Astrocyte of the spinal cord (primary cell): ENCODE data around the gene PELI3.
"Not testable (repeated sequence)": the region's sequence is repeated elsewhere in the genome, so short reads cannot be mapped to it uniquely, and the experiment has no call there.

Experiments used
- DNase-seq: peaks from one replicate; pipeline ENCODE4 v3.0.0; 2011; ENCODE audit warnings: low read depth, low spot score
- H3K4me3 ChIP-seq: 2 replicates; pipeline ENCODE4 v1.5.1; 2011; ENCODE audit warnings: low read depth, mild to moderate bottlenecking, low read length, moderate library complexity
- CTCF ChIP-seq: IDR thresholded peaks from 2 replicates; pipeline ENCODE4 v1.5.1; 2012; ENCODE audit warnings: low read depth, mild to moderate bottlenecking, low read length, inconsistent platforms
- in situ Hi-C: cut with HindIII; loops from 2 replicates; pipeline ENCODE4 v1.10.0; 2017; ENCODE audit warnings: low sequenced_read_pairs

PELI3 gene

GRCh38 chr11:66432597-66432996 lies 34.1 kb upstream of the PELI3 start:
- in situ Hi-C loops, result no loop called here
- H3K4me3 ChIP-seq, result no peak overlapping the region
- no peak for DNase-seq
- TF ChIP-seq CTCF, result no peak

DNA sequence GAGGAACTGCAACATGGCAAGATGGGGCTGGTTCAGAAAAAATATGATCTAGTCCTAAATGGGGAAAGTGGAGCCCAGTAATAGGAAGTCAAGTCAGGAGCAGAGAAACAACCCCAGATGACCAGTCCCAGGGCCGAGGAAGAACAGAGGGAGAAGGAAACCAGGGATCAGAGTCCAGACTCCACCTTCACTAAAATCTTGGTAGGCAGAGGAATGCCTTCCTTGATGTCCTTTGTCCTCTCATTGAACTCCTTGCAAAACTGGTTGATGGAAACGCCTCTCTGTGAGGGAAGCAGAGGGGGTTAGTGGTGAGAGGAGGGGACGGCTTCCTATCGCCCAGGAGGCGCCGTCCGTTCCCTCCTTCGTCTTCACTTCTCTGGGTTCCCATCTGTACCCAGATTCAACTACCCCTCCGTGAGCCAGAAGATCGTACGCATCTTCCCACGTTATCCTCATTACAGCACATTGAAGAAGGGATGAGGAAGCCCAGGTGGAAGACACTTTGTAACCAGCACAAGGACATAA lies 28.7 kb upstream of the PELI3 start:
- in situ Hi-C loops, result no loop called here
- peak overlapping the region; percentile 64 for H3K4me3 ChIP-seq
- TF ChIP-seq CTCF, result no peak
- DNase-seq, result no peak

DNA sequence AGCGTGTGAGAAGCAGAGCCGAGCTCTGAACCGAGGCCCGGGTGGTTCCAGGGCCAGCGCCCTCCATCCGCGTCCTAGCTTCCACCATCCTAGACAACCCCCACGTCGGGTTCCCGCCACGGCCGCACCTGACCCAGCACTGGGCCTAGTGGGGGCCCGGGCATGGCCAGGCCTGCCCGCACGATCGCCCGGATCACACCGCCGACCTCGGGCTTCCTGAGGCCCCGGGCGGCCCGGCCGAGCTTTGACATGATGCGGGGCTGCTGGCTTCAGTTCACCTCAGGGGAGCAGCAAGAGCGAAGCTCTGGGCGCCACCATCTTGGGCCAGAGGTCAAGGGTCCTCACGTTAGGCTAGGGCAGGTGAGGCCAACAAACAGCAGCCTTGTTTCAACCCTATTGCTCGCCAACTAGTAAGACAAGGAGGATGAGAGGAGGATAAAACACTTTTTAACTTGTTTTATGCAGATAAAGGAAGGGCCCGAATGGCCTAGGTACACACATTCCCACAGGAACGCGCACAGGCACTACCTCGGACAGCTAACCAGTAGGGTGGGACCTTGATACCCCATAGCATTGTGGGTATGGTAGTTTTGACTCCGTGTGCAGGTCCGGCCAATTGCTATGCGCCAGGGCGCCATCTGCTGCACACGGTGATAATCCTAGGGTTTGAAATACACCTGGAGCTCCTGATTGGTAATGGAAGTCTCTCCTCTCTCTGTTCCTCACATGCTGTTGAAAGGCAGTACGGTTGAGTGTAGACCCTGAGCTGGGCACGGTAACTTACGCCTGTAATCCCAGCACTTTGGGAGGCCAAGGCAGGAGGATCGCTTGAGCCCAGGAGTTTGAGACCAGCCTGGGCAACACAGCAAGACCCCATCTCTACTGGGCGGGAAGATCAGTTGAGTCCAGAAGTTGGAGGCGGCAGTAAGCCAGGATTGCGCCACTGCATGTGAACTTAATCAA lies 27.9 kb upstream of the PELI3 start, which contains the start of gene MRPL11:
Gene MRPL11, minus strand, starts transcription at position 345 of the 963 bp plus-strand sequence. Its CDS starts 94 bp downstream, at position 251.
- peak; percentile 81 for TF ChIP-seq CTCF
- peak; percentile 93 for DNase-seq
- in situ Hi-C loops, result no loop called here

GRCh38 chr11:66440101-66440939 lies 26.4 kb upstream of the PELI3 start:
- H3K4me3 ChIP-seq, DNase-seq, in situ Hi-C loops: not testable (repeated sequence)

More for the DNA sequence above, 27.9 kb upstream of the PELI3 start, which contains the start of gene MRPL11:
- H3K4me3 ChIP-seq, result peak within 1 kb of the TSS; percentile 64

- H3K4me3 ChIP-seq, in situ Hi-C loops, DNase-seq: not testable (repeated sequence)
These were observed 25.8 kb upstream of the PELI3 start for GRCh38 chr11:66440940-66441282.

DNA sequence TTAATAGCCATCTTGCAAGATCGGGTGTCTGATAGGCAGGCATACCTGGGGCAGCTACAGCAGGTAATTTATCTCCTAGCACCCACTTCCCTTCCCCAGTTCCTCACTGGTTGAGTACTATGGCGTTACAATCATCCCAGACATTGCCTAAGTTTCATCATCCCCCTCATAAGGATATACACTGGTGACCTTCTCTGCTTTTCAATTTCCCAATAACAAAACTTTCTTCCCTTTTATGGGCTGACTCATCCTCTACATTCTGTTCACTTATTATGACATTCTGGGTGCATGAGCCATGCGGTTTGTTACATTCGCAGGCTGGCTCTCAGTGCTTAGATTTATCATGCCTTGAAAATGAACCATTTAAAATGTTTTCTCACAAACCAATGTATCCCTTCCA lies 23.1 kb upstream of the PELI3 start:
- TF ChIP-seq CTCF, result no peak
- DNase-seq, result peak; percentile 59
- in situ Hi-C loops, result no loop called here
- no peak overlapping the region for H3K4me3 ChIP-seq

DNA sequence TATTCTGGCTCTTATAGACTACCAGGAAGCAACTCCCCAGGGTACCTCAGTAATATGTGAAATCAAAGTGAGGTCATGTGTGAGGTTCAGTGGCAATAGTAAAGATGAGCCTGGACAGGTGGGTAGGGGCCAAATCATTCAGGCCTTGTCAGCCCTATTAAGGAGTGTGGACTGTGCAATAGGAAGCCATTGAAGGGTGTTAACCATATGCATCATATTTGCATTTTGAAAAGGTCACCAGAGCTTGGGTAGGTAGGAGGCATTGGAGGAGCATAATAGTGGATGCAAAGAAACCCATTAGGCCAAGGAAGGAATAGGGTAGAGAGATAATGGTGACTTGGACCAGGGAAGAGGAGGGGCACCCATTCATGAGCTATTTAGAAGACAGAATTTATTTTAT lies 19.7 kb upstream of the PELI3 start:
- in situ Hi-C loops, result no loop called here
- no peak for DNase-seq
- H3K4me3 ChIP-seq, result no peak overlapping the region
- no peak for TF ChIP-seq CTCF
